ENCODE measurements around the gene CHL1. TPM values are rescaled to one million over a fixed set of nuclear protein-coding genes. Genes with fewer than 3 reads are reported as not detected.
"Not testable (repeated sequence)": the region's sequence is repeated elsewhere in the genome, so short reads cannot be mapped to it uniquely, and the experiment has no call there.

The CHL1 gene
- total RNA-seq, 2 experiments from 2014 or later = not detected

GRCh38 chr3:347581-347980, 151.0 kb downstream of the CHL1 start:
- Mint-ChIP-seq H3K4me1 (no peaks in the 10 kb centered on the region), H3K9me3 (no peaks in the 10 kb centered on the region), H3K27me3 (no peaks in the 10 kb centered on the region), H3K36me3 (no peaks in the 10 kb centered on the region), H3K27ac (no peak overlapping the region), H3K4me3 (no peak overlapping the region)
- ATAC-seq (ENCODE audit: low read depth) = no peak
- DNase-seq = no peak
- POLR2A ChIA-PET = no interaction called here

DNA sequence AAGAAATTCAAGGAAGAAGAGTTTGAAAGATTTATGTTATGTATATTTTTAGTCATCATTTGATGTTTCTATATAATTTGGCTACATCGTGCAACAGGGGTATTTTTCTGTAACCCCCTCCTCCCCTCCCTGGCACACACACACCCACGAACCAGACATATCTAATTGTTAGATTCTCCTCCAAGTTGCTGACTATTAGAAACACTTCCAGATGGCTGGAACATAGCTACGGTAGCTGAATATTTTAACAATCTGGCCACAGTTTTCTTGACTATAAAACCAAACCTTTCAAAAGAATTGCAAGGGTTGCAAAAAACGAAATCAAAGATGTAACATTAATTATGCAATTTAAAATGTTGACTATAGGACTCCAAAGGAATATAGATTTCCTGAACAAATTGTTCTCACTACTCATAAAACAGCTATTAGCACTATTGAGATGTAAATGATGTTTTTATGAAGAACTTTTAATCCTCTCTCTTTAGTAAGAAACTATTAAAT, 154.4 kb downstream of the CHL1 start:
- Mint-ChIP-seq H3K27me3 (no peaks in the 10 kb centered on the region), H3K4me3 (no peak overlapping the region), H3K9me3 (no peaks in the 10 kb centered on the region), H3K27ac (no peak overlapping the region), H3K36me3 (no peaks in the 10 kb centered on the region), H3K4me1 (no peaks in the 10 kb centered on the region)
- ATAC-seq (ENCODE audit: low read depth) (no peak), DNase-seq (no peak)
- POLR2A ChIA-PET = no interaction called here

- no peak overlapping the region for H3K4me3 Mint-ChIP-seq
- H3K4me1 Mint-ChIP-seq = no peaks in the 10 kb centered on the region
- H3K9me3 Mint-ChIP-seq = no peaks in the 10 kb centered on the region
- H3K36me3 Mint-ChIP-seq = no peaks in the 10 kb centered on the region
- DNase-seq (no peak), ATAC-seq (ENCODE audit: low read depth) (no peak)
- POLR2A ChIA-PET = no interaction called here
- H3K27ac Mint-ChIP-seq = no peak overlapping the region
- H3K27me3 Mint-ChIP-seq = no peaks in the 10 kb centered on the region
Observed at GRCh38 chr3:352599-352998, 156.0 kb downstream of the CHL1 start.

- H3K9me3 Mint-ChIP-seq = no peaks in the 10 kb centered on the region
- ATAC-seq (ENCODE audit: low read depth) = no peak
- POLR2A ChIA-PET = no interaction called here
Observed at GRCh38 chr3:353191-353739, 156.7 kb downstream of the CHL1 start.

DNA sequence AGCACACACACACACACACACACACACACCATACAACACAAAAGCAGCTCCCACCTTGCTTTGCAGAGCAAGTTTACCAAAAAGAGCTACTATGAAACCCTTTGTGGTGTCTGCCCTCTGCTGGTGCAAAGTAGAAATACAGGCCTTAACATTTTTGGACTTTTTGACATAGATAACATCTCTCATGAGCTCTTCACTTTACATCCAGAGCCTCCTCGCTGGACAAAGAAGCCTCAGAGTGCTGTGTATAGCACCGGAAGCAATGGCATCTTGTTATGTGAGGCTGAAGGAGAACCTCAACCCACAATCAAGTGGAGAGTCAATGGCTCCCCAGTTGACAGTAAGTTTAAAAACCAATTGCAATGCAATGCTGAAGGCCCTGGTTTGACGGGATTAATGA, 157.9 kb downstream of the CHL1 start:
- ATAC-seq (ENCODE audit: low read depth) = no peak
- no peak for DNase-seq
- POLR2A ChIA-PET = no interaction called here
- H3K27me3 Mint-ChIP-seq = no peaks in the 10 kb centered on the region
- no peak overlapping the region for H3K27ac Mint-ChIP-seq
- H3K4me3 Mint-ChIP-seq = no peak overlapping the region
- H3K36me3 Mint-ChIP-seq = no peaks in the 10 kb centered on the region
- no peaks in the 10 kb centered on the region for H3K4me1 Mint-ChIP-seq
- no peaks in the 10 kb centered on the region for H3K9me3 Mint-ChIP-seq

More at GRCh38 chr3:353191-353739, 156.7 kb downstream of the CHL1 start:
- Mint-ChIP-seq H3K27ac (no peak overlapping the region), H3K36me3 (no peaks in the 10 kb centered on the region), H3K4me1 (no peaks in the 10 kb centered on the region), H3K4me3 (no peak overlapping the region), H3K27me3 (no peaks in the 10 kb centered on the region)
- no peak for DNase-seq

GRCh38 chr3:355622-356021, 159.1 kb downstream of the CHL1 start:
- Mint-ChIP-seq H3K27ac (no peak overlapping the region), H3K27me3 (no peaks in the 10 kb centered on the region), H3K4me1 (no peaks in the 10 kb centered on the region), H3K36me3 (no peaks in the 10 kb centered on the region), H3K9me3 (peaks cover 2% of the 10 kb centered on the region), H3K4me3 (no peak overlapping the region)
- DNase-seq (no peak), ATAC-seq (ENCODE audit: low read depth) (no peak)
- POLR2A ChIA-PET = no interaction called here

- no peaks in the 10 kb centered on the region for H3K4me1 Mint-ChIP-seq
Observed at GRCh38 chr3:356952-357351, 160.4 kb downstream of the CHL1 start.

DNA sequence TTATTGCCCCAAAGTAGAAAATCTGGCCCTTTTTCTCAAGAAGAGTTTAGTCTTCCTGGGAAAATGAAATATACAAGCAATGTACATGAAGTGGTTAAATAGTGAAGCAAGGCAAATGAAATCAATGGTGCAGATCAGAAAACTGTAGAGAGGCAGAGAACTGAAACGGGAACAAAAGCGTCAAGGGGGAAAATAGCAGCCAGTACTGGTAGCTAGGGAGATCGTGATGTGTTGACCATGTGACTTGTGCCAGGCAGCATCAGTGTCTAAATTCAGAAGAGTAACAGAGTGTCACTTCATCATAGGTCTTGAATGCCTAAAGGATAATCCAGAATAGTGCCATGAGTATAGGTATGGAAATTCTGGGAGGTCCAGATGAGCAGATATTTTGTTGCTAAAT, 163.1 kb downstream of the CHL1 start:
- no peak for ATAC-seq (ENCODE audit: low read depth)
- Mint-ChIP-seq H3K9me3 (peaks cover 2% of the 10 kb centered on the region), H3K4me1 (no peaks in the 10 kb centered on the region), H3K27ac (no peak overlapping the region), H3K27me3 (no peaks in the 10 kb centered on the region), H3K4me3 (no peak overlapping the region), H3K36me3 (no peaks in the 10 kb centered on the region)
- POLR2A ChIA-PET = no interaction called here
- no peak for DNase-seq

More at GRCh38 chr3:356952-357351, 160.4 kb downstream of the CHL1 start:
- DNase-seq = no peak
- peaks cover 2% of the 10 kb centered on the region for H3K9me3 Mint-ChIP-seq
- POLR2A ChIA-PET = no interaction called here
- no peak overlapping the region for H3K27ac Mint-ChIP-seq
- no peak overlapping the region for H3K4me3 Mint-ChIP-seq
- no peaks in the 10 kb centered on the region for H3K36me3 Mint-ChIP-seq
- H3K27me3 Mint-ChIP-seq = no peaks in the 10 kb centered on the region
- no peak for ATAC-seq (ENCODE audit: low read depth)

GRCh38 chr3:362681-363338, 166.2 kb downstream of the CHL1 start:
- POLR2A ChIA-PET = no interaction called here
- H3K36me3 Mint-ChIP-seq = no peaks in the 10 kb centered on the region
- H3K9me3 Mint-ChIP-seq = peaks cover 3% of the 10 kb centered on the region
- no peaks in the 10 kb centered on the region for H3K4me1 Mint-ChIP-seq
- no peaks in the 10 kb centered on the region for H3K27me3 Mint-ChIP-seq
- no peak for ATAC-seq (ENCODE audit: low read depth)
- DNase-seq = no peak
- H3K27ac Mint-ChIP-seq = no peak overlapping the region
- no peak overlapping the region for H3K4me3 Mint-ChIP-seq

DNA sequence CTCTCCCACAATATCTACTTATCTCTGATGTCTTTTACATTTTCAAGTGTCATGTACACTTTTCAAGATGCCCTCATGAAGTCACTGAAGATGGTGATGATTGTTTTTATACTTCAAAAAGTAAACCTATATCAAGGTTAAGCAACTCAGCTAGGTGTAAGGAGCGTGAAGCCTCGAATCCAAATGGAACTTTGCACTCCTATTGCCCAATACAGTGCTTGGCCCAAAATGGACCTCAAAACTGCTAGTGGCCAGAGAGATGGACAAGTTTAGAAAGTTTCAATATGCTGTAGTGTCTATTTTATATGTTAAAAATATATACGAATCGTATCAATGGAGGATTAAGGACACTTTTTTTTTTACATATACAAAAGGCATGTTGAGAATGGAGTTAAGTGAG, 167.7 kb downstream of the CHL1 start:
- POLR2A ChIA-PET = no interaction called here
- DNase-seq (no peak), ATAC-seq (ENCODE audit: low read depth) (no peak)
- Mint-ChIP-seq H3K27me3 (no peaks in the 10 kb centered on the region), H3K36me3 (no peaks in the 10 kb centered on the region), H3K9me3 (peaks cover 6% of the 10 kb centered on the region), H3K4me1 (no peaks in the 10 kb centered on the region), H3K27ac (no peak overlapping the region), H3K4me3 (no peak overlapping the region)

- ATAC-seq (ENCODE audit: low read depth) (no peak), DNase-seq (no peak)
- Mint-ChIP-seq H3K4me1 (no peaks in the 10 kb centered on the region), H3K27me3 (no peaks in the 10 kb centered on the region), H3K4me3 (no peak overlapping the region), H3K27ac (no peak overlapping the region), H3K36me3 (no peaks in the 10 kb centered on the region), H3K9me3 (peaks cover 5% of the 10 kb centered on the region)
- POLR2A ChIA-PET = no interaction called here
Observed at GRCh38 chr3:365268-365667, 168.7 kb downstream of the CHL1 start.

DNA sequence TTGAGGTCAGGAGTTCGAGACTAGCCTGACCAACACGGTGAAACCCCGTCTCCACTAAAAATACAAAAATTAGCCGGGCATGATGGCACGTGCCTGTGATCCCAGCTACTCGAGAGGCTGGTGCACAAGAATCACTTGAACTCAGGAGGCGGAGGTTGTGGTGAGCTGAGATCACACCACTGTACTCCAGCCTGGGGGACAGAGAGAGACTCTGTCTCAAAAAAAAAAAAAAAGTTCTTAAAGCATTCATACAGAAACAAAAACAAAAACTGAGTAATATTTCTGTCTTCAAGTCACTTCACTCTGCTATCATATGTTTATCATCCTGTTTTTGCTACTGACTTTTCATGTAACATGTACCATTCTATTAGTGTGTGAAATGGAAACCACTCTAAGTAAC, 169.7 kb downstream of the CHL1 start:
- H3K27ac Mint-ChIP-seq; H3K4me3 Mint-ChIP-seq; H3K9me3 Mint-ChIP-seq; H3K4me1 Mint-ChIP-seq; H3K36me3 Mint-ChIP-seq; ATAC-seq (ENCODE audit: low read depth); H3K27me3 Mint-ChIP-seq; DNase-seq; POLR2A ChIA-PET: not testable (repeated sequence)

- Mint-ChIP-seq H3K27me3 (no peaks in the 10 kb centered on the region), H3K4me1 (peaks cover 2% of the 10 kb centered on the region), H3K9me3 (peaks cover 4% of the 10 kb centered on the region), H3K4me3 (no peak overlapping the region), H3K27ac (no peak overlapping the region), H3K36me3 (no peaks in the 10 kb centered on the region)
- ATAC-seq (ENCODE audit: low read depth) = no peak
- no peak for DNase-seq
- POLR2A ChIA-PET = no interaction called here
Observed at GRCh38 chr3:373193-373779, 176.7 kb downstream of the CHL1 start.

GRCh38 chr3:374459-374858, 177.9 kb downstream of the CHL1 start:
- no peak overlapping the region for H3K27ac Mint-ChIP-seq
- peaks cover 2% of the 10 kb centered on the region for H3K4me1 Mint-ChIP-seq
- no peaks in the 10 kb centered on the region for H3K9me3 Mint-ChIP-seq
- ATAC-seq (ENCODE audit: low read depth) (no peak), DNase-seq (no peak)
- no peaks in the 10 kb centered on the region for H3K36me3 Mint-ChIP-seq
- POLR2A ChIA-PET = no interaction called here
- no peak overlapping the region for H3K4me3 Mint-ChIP-seq
- H3K27me3 Mint-ChIP-seq = no peaks in the 10 kb centered on the region
